Measurements from ENCODE around the gene ITLN1. TPM values are rescaled to one million over a fixed set of nuclear protein-coding genes. Genes with fewer than 3 reads are reported as not detected.

The ITLN1 gene
- total and polyA plus RNA-seq, 5 donors from 2014 or later = not detected

- H3K36me3 Mint-ChIP-seq = peaks cover 34% of the 10 kb centered on the region
- peak overlapping the region in 2 of 3 donors; percentile 64 to 87 for H3K27ac Mint-ChIP-seq
- peaks cover 47% of the 10 kb centered on the region for H3K36me3 ChIP-seq (ENCODE audit: control insufficient read depth, insufficient read depth, low read length)
Measured at GRCh38 chr1:160827418-160827817, 57.6 kb downstream of the ITLN1 start.

DNA sequence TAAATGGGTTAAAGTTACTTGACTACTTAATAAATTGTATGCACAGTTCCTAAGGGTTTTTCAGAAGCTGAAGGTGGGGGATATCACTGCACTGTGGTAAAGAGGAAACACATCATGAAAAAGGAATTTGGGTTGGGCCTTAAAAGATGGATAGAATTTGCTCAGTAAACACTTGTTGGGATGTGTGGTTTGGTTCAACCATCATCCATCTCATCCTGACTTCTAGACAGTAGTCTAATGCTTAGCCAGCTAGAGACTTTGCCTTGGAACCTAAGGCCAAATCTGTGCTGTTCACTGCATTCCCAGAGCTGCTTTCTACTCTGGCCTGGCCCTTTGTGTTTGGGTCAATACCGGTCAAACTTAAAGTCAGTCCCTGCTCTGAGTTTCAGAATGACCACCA lies 58.4 kb downstream of the ITLN1 start:
- Mint-ChIP-seq H3K27me3 (no peaks in the 10 kb centered on the region), H3K4me1 (peaks cover 6 to 12% (median 9%) of the 10 kb centered on the region in 4 donors), H3K4me3 (no peak overlapping the region), H3K9me3 (no peaks in the 10 kb centered on the region), H3K36me3 (peaks cover 43% of the 10 kb centered on the region), H3K27ac (peak overlapping the region in 2 of 3 donors; percentile 64 to 87)
- H3K9me3 ChIP-seq (ENCODE audit: control insufficient read depth in 2 of 2, low read length in 2 of 2) = no peaks in the 10 kb centered on the region
- DNase-seq (no peak), ATAC-seq (ENCODE audit: low read depth in 2 of 2) (no peak)
- H3K27me3 ChIP-seq (ENCODE audit: control insufficient read depth, insufficient read depth, low read length) = no peaks in the 10 kb centered on the region
- no peak overlapping the region for H3K27ac ChIP-seq (ENCODE audit: insufficient read depth, low read length, poor library complexity, severe bottlenecking)
- peaks cover 55% of the 10 kb centered on the region for H3K36me3 ChIP-seq (ENCODE audit: control insufficient read depth, insufficient read depth, low read length)
- H3K4me1 ChIP-seq (ENCODE audit: control insufficient read depth, insufficient read depth, low read length, poor library complexity, severe bottlenecking) = no peaks in the 10 kb centered on the region
- no peak overlapping the region for H3K4me3 ChIP-seq (ENCODE audit: low read depth, low read length)

More at GRCh38 chr1:160827418-160827817, 57.6 kb downstream of the ITLN1 start:
- H3K9me3 Mint-ChIP-seq = no peaks in the 10 kb centered on the region
- no peak for ATAC-seq (ENCODE audit: low read depth in 2 of 2)
- H3K4me3 Mint-ChIP-seq = no peak overlapping the region
- DNase-seq = no peak
- Histone ChIP-seq H3K27ac (ENCODE audit: insufficient read depth, low read length, poor library complexity, severe bottlenecking) (no peak overlapping the region), H3K9me3 (ENCODE audit: control insufficient read depth in 2 of 2, low read length in 2 of 2) (no peaks in the 10 kb centered on the region), H3K4me1 (ENCODE audit: control insufficient read depth, insufficient read depth, low read length, poor library complexity, severe bottlenecking) (no peaks in the 10 kb centered on the region), H3K4me3 (ENCODE audit: low read depth, low read length) (no peak overlapping the region), H3K27me3 (ENCODE audit: control insufficient read depth, insufficient read depth, low read length) (no peaks in the 10 kb centered on the region)
- H3K4me1 Mint-ChIP-seq = peaks cover 6 to 11% (median 8%) of the 10 kb centered on the region in 4 donors
- H3K27me3 Mint-ChIP-seq = no peaks in the 10 kb centered on the region

Other genes starting within 250 kb of the ITLN1 start
- 70.3 TPM for gene SLAMF1, start 238.1 kb downstream of the ITLN1 start, total RNA-seq
- gene SLAMF1, start 238.1 kb downstream of the ITLN1 start, polyA plus RNA-seq = 10 to 100 TPM; 33.5 to 45.4 (median 39.5) TPM
- 290 TPM for gene CD48, start 173.4 kb downstream of the ITLN1 start, total RNA-seq
- gene CD48, start 173.4 kb downstream of the ITLN1 start, polyA plus RNA-seq = 100 to 1,000 TPM; 196 to 269 (median 240) TPM
- gene SLAMF7, start 145.9 kb downstream of the ITLN1 start, total RNA-seq = 0.76 TPM
- under 1 TPM; 0.07 to 0.88 (median 0.15) TPM for gene SLAMF7, start 145.9 kb downstream of the ITLN1 start, polyA plus RNA-seq
- 105 TPM for gene LY9, start 89.0 kb downstream of the ITLN1 start, total RNA-seq
- 100 to 1,000 TPM; 124 to 147 (median 131) TPM for gene LY9, start 89.0 kb downstream of the ITLN1 start, polyA plus RNA-seq
- gene CD244, start 22.3 kb downstream of the ITLN1 start, total RNA-seq = 0.47 TPM
- under 1 TPM; 0.26 to 0.63 (median 0.43) TPM for gene CD244, start 22.3 kb downstream of the ITLN1 start, polyA plus RNA-seq
- gene ITLN2, start 69.6 kb upstream of the ITLN1 start, total RNA-seq = not detected
- gene ITLN2, start 69.6 kb upstream of the ITLN1 start, polyA plus RNA-seq = not detected
- 18.4 TPM for gene F11R, start 136.0 kb upstream of the ITLN1 start, total RNA-seq
- 10 to 100 TPM in 1 of 4 donors, 1 to 10 TPM in 3; 6.3 to 11.2 (median 7.9) TPM for gene F11R, start 136.0 kb upstream of the ITLN1 start, polyA plus RNA-seq
- gene TSTD1, start 153.8 kb upstream of the ITLN1 start, total RNA-seq = 61.3 TPM
- gene TSTD1, start 153.8 kb upstream of the ITLN1 start, polyA plus RNA-seq = 100 to 1,000 TPM; 340 to 451 (median 422) TPM
- 102 TPM for gene USF1, start 160.8 kb upstream of the ITLN1 start, total RNA-seq
- 1 to 10 TPM; 4.2 to 8.1 (median 6.1) TPM for gene USF1, start 160.8 kb upstream of the ITLN1 start, polyA plus RNA-seq
- 204 TPM for gene ARHGAP30, start 184.7 kb upstream of the ITLN1 start, total RNA-seq
- gene ARHGAP30, start 184.7 kb upstream of the ITLN1 start, polyA plus RNA-seq = 100 to 1,000 TPM; 144 to 159 (median 151) TPM
- not detected for gene NECTIN4, start 204.4 kb upstream of the ITLN1 start, total RNA-seq
- gene NECTIN4, start 204.4 kb upstream of the ITLN1 start, polyA plus RNA-seq = under 1 TPM in 1 of 4 donors, not detected in 3; 0.05 TPM
- gene KLHDC9, start 213.2 kb upstream of the ITLN1 start, total RNA-seq = not detected
- gene KLHDC9, start 213.2 kb upstream of the ITLN1 start, polyA plus RNA-seq = under 1 TPM in 2 of 4 donors, not detected in 2; 0.28 to 0.46 TPM
- gene PFDN2, start 232.9 kb upstream of the ITLN1 start, total RNA-seq = 48.0 TPM
- 100 to 1,000 TPM in 2 of 4 donors, 10 to 100 TPM in 2; 90.9 to 109 (median 98.6) TPM for gene PFDN2, start 232.9 kb upstream of the ITLN1 start, polyA plus RNA-seq
- 28.2 TPM for gene NIT1, start 232.9 kb upstream of the ITLN1 start, total RNA-seq
- 10 to 100 TPM; 21.1 to 24.5 (median 22.2) TPM for gene NIT1, start 232.9 kb upstream of the ITLN1 start, polyA plus RNA-seq
- 40.9 TPM for gene DEDD, start 247.5 kb upstream of the ITLN1 start, total RNA-seq
- gene DEDD, start 247.5 kb upstream of the ITLN1 start, polyA plus RNA-seq = 10 to 100 TPM; 39.5 to 46.4 (median 41.8) TPM